IMR-90 (cell line): ENCODE measurements around the gene C8A. TPM values are rescaled to one million over a fixed set of nuclear protein-coding genes. Genes with fewer than 3 reads are reported as not detected.

ENCODE experiments used
- ATAC-seq: fragments of 200-7000 bp; cut with Tn5 transposase; 2 replicates; pipeline ENCODE4 v1.9.1; 2020; ENCODE audit warnings: low read depth, mild to moderate bottlenecking, moderate library complexity
- BruUV-seq: library from RNA; stranded (reverse); fragments of 400-500 nt; replicated peaks from 2 replicates; lab custom pipeline; 2021; lab: Mats Ljungman, UMichigan
- CTCF ChIA-PET: fragments of 300-600 bp; formaldehyde crosslinking; extraction: SDS; loops from one replicate; lab custom pipeline; 2021; ENCODE audit warnings: antibody characterized with exemption; lab: Yijun Ruan, JAX
- POLR2A ChIA-PET: fragments of 300-600 bp; sonication (Branson Sonifier 250); formaldehyde crosslinking; loops from one replicate; lab custom pipeline; 2022; ENCODE audit warnings: antibody characterized with exemption; ENCODE audit not compliant: unreplicated experiment; lab: Charles Lee
- DNase-seq: peaks from one replicate; pipeline ENCODE4 v3.0.0; 2013
- H2AFZ ChIP-seq: replicated peaks from 2 replicates; pipeline ENCODE3; 2013; ENCODE audit warnings: low read length, mild to moderate bottlenecking; ENCODE audit not compliant: poor library complexity
- H2AK5ac ChIP-seq: 2 replicates; pipeline ENCODE4 v1.6.1; 2013; ENCODE audit warnings: low read depth, low read length, inconsistent platforms
- H2AK9ac ChIP-seq: replicated peaks from 2 replicates; pipeline ENCODE3; 2013; ENCODE audit warnings: mild to moderate bottlenecking, low read depth, low read length, moderate library complexity; ENCODE audit not compliant: poor library complexity
- H2BK120ac ChIP-seq: 2 replicates; pipeline ENCODE4 v1.6.1; 2013; ENCODE audit warnings: low read depth, low read length, inconsistent platforms
- H2BK15ac ChIP-seq: 3 replicates; pipeline ENCODE4 v1.6.1; 2013; ENCODE audit warnings: low read depth, low read length, inconsistent platforms
- H2BK20ac ChIP-seq: 2 replicates; pipeline ENCODE4 v1.6.1; 2013; ENCODE audit warnings: low read depth, mild to moderate bottlenecking, inconsistent platforms, low read length, moderate library complexity
- H2BK5ac ChIP-seq: 2 replicates; pipeline ENCODE4 v1.6.1; 2013; ENCODE audit warnings: mild to moderate bottlenecking, low read depth, low read length, inconsistent platforms; ENCODE audit not compliant: poor library complexity, severe bottlenecking
- H3K14ac ChIP-seq: replicated peaks from 2 replicates; pipeline ENCODE4 v1.6.1; 2013; ENCODE audit warnings: low read depth, low read length, inconsistent platforms
- H3K18ac ChIP-seq: 2 replicates; pipeline ENCODE4 v1.6.1; 2013; ENCODE audit warnings: low read depth, low read length, control low read depth
- H3K23ac ChIP-seq: 2 replicates; pipeline ENCODE4 v1.6.1; 2013; ENCODE audit warnings: low read depth, low read length, inconsistent platforms
- H3K27ac ChIP-seq: 2 replicates; pipeline ENCODE4 v1.5.1; 2013; ENCODE audit warnings: mild to moderate bottlenecking, control low read depth, low read length; ENCODE audit not compliant: insufficient read depth
- H3K27me3 ChIP-seq: 2 replicates; pipeline ENCODE4 v1.6.1; 2013; ENCODE audit warnings: low read length; ENCODE audit not compliant: control insufficient read depth, insufficient read depth
- H3K36me3 ChIP-seq: 2 replicates; pipeline ENCODE4 v1.6.1; 2013; ENCODE audit warnings: low read length, mixed read lengths; ENCODE audit not compliant: control insufficient read depth, insufficient read depth
- H3K4ac ChIP-seq: 2 replicates; pipeline ENCODE4 v1.6.1; 2013; ENCODE audit warnings: low read depth, low read length, inconsistent platforms
- H3K4me1 ChIP-seq: 2 replicates; pipeline ENCODE4 v1.6.1; 2013; ENCODE audit warnings: low read length, mixed read lengths; ENCODE audit not compliant: control insufficient read depth, insufficient read depth
- H3K4me2 ChIP-seq: 2 replicates; pipeline ENCODE4 v1.6.1; 2013; ENCODE audit warnings: low read depth, mild to moderate bottlenecking, control low read depth, low read length, moderate library complexity
- H3K4me3 ChIP-seq: 2 replicates; pipeline ENCODE4 v1.5.1; 2013; ENCODE audit warnings: low read depth, mild to moderate bottlenecking, control low read depth, low read length, moderate library complexity; ENCODE audit not compliant: insufficient read depth
- H3K56ac ChIP-seq: 2 replicates; pipeline ENCODE4 v1.6.1; 2013; ENCODE audit warnings: low read length, inconsistent platforms; ENCODE audit not compliant: insufficient read depth; ENCODE audit errors: extremely low read depth
- H3K79me1 ChIP-seq, 2 experiments: 2 replicates each; pipeline ENCODE4 v1.6.1; 2013; ENCODE audit warnings: low read length in 2 of 2, inconsistent platforms in 1 of 2, low read depth in 1 of 2
- H3K9ac ChIP-seq: 2 replicates; pipeline ENCODE4 v1.6.1; 2013; ENCODE audit warnings: low read depth, low read length, control low read depth
- H3K9me1 ChIP-seq: 2 replicates; pipeline ENCODE4 v1.6.1; 2013; ENCODE audit warnings: low read length, inconsistent platforms; ENCODE audit not compliant: insufficient read depth
- H3K9me3 ChIP-seq: 2 replicates; pipeline ENCODE4 v1.6.1; 2013; ENCODE audit warnings: low read length; ENCODE audit not compliant: control insufficient read depth, insufficient read depth
- H4K20me1 ChIP-seq: 2 replicates; pipeline ENCODE4 v1.6.1; 2013; ENCODE audit warnings: low read length, inconsistent platforms; ENCODE audit not compliant: insufficient read depth
- H4K5ac ChIP-seq: 2 replicates; pipeline ENCODE4 v1.6.1; 2013; ENCODE audit warnings: mild to moderate bottlenecking, low read depth, low read length, control low read depth
- H4K8ac ChIP-seq, 2 experiments: 2 replicates each; pipeline ENCODE4 v1.6.1; 2013; ENCODE audit warnings: low read depth in 2 of 2, low read length in 2 of 2, control low read depth in 1 of 2, inconsistent platforms in 1 of 2
- H4K91ac ChIP-seq: 2 replicates; pipeline ENCODE4 v1.6.1; 2013; ENCODE audit warnings: low read depth, low read length, inconsistent platforms; ENCODE audit not compliant: insufficient read depth
- BHLHE40 ChIP-seq: fragments of 150-350 bp; IDR thresholded peaks from 2 replicates; pipeline ENCODE4 v1.6.1; 2016; ENCODE audit warnings: mild to moderate bottlenecking, low read depth, low read length
- CHD1 ChIP-seq: IDR thresholded peaks from 2 replicates; pipeline ENCODE4 v1.6.1; 2012; ENCODE audit warnings: low read depth, low read length, improper control_type of control experiment
- MAZ ChIP-seq: IDR thresholded peaks from 2 replicates; pipeline ENCODE4 v1.6.1; 2012; ENCODE audit warnings: low read depth, mild to moderate bottlenecking, low read length, improper control_type of control experiment, moderate library complexity, borderline replicate concordance
- MXI1 ChIP-seq: IDR thresholded peaks from 2 replicates; pipeline ENCODE4 v1.6.1; 2012; ENCODE audit warnings: low read depth, mild to moderate bottlenecking, low read length, moderate library complexity, borderline replicate concordance
- NFE2L2 ChIP-seq: fragments of 150-350 bp; IDR thresholded peaks from 2 replicates; pipeline ENCODE4 v1.6.1; 2016; ENCODE audit warnings: low read depth, mild to moderate bottlenecking, low read length
- POLR2A ChIP-seq: IDR thresholded peaks from 2 replicates; pipeline ENCODE4 v1.6.1; 2012; ENCODE audit warnings: mild to moderate bottlenecking, low read depth, low read length
- RFX5 ChIP-seq: IDR thresholded peaks from 2 replicates; pipeline ENCODE4 v1.8.0; 2012; ENCODE audit warnings: low read depth, mild to moderate bottlenecking, low read length, moderate library complexity
- SMC3 ChIP-seq: fragments of 150-350 bp; IDR thresholded peaks from 2 replicates; pipeline ENCODE4 v1.6.1; 2016; ENCODE audit warnings: low read depth, mild to moderate bottlenecking, antibody characterized with exemption, low read length, moderate library complexity
- WGBS, 2 experiments: methylation state at CpG; one replicate each; pipeline versions ENCODE4 v1.1.5 to v1.1.7; 2013; ENCODE audit warnings: missing lambda C conversion rate in 2 of 2; ENCODE audit not compliant: insufficient read length in 1 of 2; ENCODE audit errors: extremely low coverage in 2 of 2; 5-methylcytosine and 5-hydroxymethylcytosine counted together
- dilution Hi-C: fragments of 300-500 bp; cut with HindIII; formaldehyde crosslinking; loops from one replicate; pipeline ENCODE4 v1.14.3; 2018; ENCODE audit warnings: low sequenced_read_pairs; ENCODE audit not compliant: unreplicated experiment
- in situ Hi-C: fragments of 300-500 bp; cut with MboI; formaldehyde crosslinking; loops from 3 replicates; pipeline ENCODE4 v1.14.3; 2019; ENCODE audit warnings: low sequenced_read_pairs, inconsistent platforms, mixed read lengths
- intact Hi-C: fragments of 100-400 bp; cut with micrococcal nuclease; formaldehyde crosslinking; loops from 2 replicates; pipeline ENCODE4 v1.10.0; 2022
- polyA plus RNA-seq, 3 experiments: library from polyadenylated mRNA; depleted of rRNA; stranded (reverse); fragments of >200 nt; gene quantifications; 2 replicates each; pipeline ENCODE4 v1.2.3, GENCODE V29; 2012; ENCODE audit warnings: low replicate concordance in 1 of 3
- total RNA-seq: library from RNA; depleted of rRNA; stranded (reverse); fragments of >200 nt; gene quantifications from 2 replicates; pipeline ENCODE4 v1.2.3, GENCODE V29; 2012
- TF ChIP-seq, protein P1 (sequence below): fragments of 150-350 bp; IDR thresholded peaks from 2 replicates; pipeline ENCODE4 v1.6.1; 2017; ENCODE audit warnings: mild to moderate bottlenecking, antibody characterized with exemption, low read length, low read depth
- TF ChIP-seq, protein P2 (sequence below): conservative IDR thresholded peaks from 2 replicates; pipeline ENCODE4 v1.5.1; 2012; ENCODE audit warnings: mild to moderate bottlenecking, low read depth, low read length, improper control_type of control experiment

Gene C8A
- total and polyA plus RNA-seq, 2 of the 4 experiments (the other 2 are of a cell fraction), result not detected

DNA sequence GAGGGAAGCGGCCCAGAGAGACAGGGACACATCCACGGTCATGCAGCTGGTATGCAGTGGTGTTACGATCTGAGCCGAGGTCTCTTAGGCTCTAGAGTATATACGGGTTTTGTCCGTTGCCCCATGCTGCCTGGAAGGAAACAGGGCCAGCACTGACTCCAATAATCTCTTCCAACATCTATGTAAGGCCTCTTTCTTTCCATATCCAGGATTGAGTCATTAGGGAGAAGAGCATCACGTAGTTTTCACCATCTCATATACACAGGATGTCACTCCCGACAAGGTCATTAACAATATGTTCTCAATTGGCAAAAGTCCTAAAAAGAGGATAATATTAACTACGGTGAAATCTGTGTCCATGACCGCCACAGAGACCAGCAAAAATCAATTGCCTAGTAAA, 106.8 kb downstream of the C8A start:
- Histone ChIP-seq H3K27ac (no peak overlapping the region), H3K36me3 (no peaks in the 10 kb centered on the region), H3K27me3 (no peaks in the 10 kb centered on the region; the same call in none of the 2 replicates), H3K79me1 (no peaks in the 10 kb centered on the region), H3K4me1 (no peaks in the 10 kb centered on the region), H2BK120ac (no peak overlapping the region), H3K4me3 (no peak overlapping the region), H4K5ac (no peak overlapping the region), H3K9ac (no peak overlapping the region), H3K14ac (no peak overlapping the region), H2AK5ac (no peak overlapping the region), H2AK9ac (no peak overlapping the region), H2BK15ac (no peak overlapping the region), H2AFZ (no peak overlapping the region), H3K9me3 (no peaks in the 10 kb centered on the region), H3K23ac (no peak overlapping the region), H2BK5ac (no peak overlapping the region), H4K8ac (no peak overlapping the region), H2BK20ac (no peak overlapping the region), H3K56ac (no peak overlapping the region), H3K18ac (no peak overlapping the region), H4K20me1 (no peaks in the 10 kb centered on the region), H3K9me1 (no peaks in the 10 kb centered on the region), H3K4me2 (no peak overlapping the region), H3K4ac (no peak overlapping the region), H4K91ac (no peak overlapping the region)
- dilution Hi-C loops (no loop called here), intact Hi-C loops (no loop called here), in situ Hi-C loops (no loop called here)
- ATAC-seq (no peak), DNase-seq (no peak)
- no TSS peak for BruUV-seq
- ChIA-PET POLR2A (no interaction called here), CTCF (no interaction called here)
- 72% methylated on average over 2 of the region's 10 CpGs; no CpG with 5 or more reads in 1 of the 2 experiments for WGBS, 2 experiments
- TF ChIP-seq CHD1 (no peak), MAZ (no peak), POLR2A (no peak), SMC3 (no peak), RFX5 (no peak), MXI1 (no peak), NFE2L2 (no peak), BHLHE40 (no peak)
- TF ChIP-seq, protein P1, sequence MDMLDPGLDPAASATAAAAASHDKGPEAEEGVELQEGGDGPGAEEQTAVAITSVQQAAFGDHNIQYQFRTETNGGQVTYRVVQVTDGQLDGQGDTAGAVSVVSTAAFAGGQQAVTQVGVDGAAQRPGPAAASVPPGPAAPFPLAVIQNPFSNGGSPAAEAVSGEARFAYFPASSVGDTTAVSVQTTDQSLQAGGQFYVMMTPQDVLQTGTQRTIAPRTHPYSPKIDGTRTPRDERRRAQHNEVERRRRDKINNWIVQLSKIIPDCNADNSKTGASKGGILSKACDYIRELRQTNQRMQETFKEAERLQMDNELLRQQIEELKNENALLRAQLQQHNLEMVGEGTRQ, result no peak
- TF ChIP-seq, protein P2, sequence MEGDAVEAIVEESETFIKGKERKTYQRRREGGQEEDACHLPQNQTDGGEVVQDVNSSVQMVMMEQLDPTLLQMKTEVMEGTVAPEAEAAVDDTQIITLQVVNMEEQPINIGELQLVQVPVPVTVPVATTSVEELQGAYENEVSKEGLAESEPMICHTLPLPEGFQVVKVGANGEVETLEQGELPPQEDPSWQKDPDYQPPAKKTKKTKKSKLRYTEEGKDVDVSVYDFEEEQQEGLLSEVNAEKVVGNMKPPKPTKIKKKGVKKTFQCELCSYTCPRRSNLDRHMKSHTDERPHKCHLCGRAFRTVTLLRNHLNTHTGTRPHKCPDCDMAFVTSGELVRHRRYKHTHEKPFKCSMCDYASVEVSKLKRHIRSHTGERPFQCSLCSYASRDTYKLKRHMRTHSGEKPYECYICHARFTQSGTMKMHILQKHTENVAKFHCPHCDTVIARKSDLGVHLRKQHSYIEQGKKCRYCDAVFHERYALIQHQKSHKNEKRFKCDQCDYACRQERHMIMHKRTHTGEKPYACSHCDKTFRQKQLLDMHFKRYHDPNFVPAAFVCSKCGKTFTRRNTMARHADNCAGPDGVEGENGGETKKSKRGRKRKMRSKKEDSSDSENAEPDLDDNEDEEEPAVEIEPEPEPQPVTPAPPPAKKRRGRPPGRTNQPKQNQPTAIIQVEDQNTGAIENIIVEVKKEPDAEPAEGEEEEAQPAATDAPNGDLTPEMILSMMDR, result no peak
